GM18517 (cell line): Measurements from ENCODE around the gene SPATS2L.
A peak's percentile ranks its signal among the peaks of the same experiment; 100 is the strongest.

Experiments
- ATAC-seq: cut with Tn5 transposase; IDR thresholded peaks from one replicate; pipeline ENCODE4 v1.9.1; 2021; ENCODE audit warnings: mild to moderate bottlenecking, moderate library complexity; ENCODE audit not compliant: unreplicated experiment

The SPATS2L gene

DNA sequence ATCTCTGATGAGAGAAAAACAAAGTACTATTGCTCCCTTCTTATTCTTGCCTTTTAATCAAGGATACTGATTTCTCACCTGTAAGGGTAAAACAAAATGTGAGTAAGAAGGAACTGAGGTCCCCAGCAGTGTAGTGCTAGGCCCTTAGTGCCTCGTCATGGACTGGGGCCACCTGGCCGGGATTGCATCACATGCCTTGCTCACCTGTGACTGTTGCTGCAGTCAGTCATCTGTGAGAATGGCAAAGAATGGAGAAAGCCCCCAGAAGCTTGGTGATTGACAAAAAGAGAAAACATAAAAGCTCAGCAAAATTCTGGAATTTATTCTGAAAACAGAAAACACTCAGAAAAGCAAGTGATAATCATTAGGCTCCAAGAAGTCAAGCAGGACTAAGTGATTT is 63.4 kb downstream of the SPATS2L start:
- ATAC-seq, result no peak

DNA sequence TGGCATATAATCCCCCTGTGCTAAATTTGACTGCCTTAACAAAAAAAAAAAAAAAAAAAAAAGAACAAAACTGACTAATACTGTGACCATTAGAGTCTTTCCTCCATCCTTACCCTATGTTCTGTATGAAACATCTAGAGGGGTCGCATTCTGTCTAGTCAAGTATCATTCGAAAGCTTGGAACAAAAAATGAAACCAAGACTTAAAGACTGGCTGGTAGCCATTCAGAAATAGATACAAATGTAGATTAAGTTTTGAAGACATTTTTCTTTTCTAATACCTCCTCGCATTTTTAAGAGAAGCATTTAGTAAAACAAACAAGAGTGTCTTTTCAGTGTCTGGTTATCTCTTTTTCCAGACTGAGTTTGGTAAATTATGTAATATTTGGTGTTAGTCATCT is 66.7 kb downstream of the SPATS2L start:
- peak; percentile 42 for ATAC-seq

DNA sequence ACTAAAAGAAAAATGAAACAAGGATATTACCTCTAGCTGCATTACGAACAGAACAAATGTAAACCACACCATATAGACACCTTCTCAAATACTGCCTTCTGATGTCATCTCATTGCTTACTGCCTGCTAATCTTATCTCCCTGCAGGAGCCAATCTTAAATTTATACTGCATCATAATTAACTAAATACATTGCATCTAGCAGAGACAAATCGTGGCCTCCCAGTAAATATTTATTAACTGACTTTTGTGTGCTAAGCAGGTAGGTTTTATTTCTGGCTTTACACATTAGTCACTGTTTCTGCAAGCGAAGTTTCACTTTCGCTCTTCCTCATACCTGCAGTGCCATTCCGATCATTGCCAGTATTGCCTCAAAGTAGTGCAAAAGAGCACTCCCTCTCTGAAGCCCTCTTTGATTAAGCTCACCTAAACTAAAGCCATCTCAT is 67.5 kb downstream of the SPATS2L start:
- peak; percentile 97 for ATAC-seq

DNA sequence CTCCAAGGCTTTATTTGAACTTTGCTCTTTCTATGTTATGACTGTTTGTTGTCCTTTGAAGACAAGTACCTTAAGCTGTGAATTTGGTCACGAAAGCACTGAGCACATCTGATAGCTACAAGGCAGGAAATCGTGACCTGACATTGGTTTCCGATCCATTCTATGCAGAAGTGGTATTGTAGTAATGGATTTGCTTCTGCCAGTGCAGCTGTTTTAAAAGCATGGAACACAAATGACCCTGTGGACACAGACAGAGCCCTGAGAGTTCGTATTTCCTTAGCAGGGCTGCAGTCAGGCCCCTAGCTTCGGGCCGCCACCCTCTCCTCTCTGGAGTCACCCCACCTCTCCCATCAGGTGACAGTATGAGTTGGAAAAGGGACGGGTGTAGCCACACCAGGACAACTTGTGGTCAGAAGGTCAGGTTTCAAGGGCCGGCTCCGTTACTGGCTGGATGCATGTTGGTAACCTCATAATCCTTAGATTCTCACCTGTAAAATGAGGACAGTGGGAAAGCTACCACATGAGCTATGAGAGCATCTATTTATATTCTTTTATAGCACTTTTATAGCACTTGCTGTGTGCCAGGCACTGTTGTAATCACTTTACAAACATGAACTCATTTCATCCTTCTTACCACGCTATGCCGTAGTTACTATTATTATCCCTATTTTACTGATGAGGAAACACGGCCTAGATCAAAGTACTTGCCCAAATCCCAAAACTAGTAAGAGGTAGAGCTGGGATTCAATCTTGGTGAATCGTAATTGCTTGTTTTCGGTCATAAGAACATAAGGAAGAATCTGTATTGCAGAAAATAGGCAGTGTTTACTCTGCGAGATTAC is 70.2 kb downstream of the SPATS2L start:
- no peak for ATAC-seq

DNA sequence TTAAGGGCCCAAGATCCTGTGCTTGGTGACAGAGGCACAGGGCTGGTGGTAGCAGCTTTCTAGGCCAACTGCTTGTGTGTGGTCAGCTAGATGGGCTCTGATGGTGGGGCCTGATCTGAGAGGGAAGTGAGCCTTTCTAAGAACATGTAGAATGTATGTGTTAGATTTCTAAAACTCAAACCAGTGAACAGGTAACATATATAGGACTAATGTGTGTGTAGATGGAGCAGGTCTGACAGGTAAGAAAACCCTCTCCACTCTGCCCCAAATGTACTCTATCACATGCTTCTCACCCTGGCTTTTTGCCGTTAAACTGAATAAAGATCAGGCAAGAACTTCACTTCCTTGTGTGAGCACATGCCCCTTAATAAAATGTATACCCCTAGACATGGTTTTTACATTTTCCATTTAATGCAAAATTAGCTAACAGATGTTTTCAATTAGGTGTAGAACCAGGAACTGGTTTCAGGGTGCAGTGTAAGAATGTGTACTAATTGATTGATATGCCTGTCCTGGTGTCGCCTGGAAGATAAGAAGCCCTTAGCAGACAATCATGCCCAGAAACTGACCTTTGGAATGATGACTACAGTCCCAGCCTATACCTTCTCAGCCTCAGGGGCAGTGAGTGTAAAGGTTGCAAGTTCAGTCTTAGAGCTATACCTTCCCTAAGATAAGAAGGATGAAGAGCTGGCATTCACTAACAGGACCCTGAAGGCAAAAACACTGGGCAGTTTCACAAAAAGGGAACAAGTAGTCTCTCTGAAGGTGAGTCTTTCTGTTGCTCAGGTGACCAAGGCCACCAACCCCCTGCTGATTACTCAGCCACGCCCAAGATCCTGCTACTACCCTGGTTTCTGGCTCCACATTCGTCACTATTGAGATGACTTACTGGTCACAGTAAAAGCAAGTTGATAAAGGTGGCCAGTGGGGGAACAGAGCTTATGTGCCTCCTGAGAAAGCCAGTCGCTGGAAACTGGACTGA is 71.2 kb downstream of the SPATS2L start:
- ATAC-seq, result no peak

DNA sequence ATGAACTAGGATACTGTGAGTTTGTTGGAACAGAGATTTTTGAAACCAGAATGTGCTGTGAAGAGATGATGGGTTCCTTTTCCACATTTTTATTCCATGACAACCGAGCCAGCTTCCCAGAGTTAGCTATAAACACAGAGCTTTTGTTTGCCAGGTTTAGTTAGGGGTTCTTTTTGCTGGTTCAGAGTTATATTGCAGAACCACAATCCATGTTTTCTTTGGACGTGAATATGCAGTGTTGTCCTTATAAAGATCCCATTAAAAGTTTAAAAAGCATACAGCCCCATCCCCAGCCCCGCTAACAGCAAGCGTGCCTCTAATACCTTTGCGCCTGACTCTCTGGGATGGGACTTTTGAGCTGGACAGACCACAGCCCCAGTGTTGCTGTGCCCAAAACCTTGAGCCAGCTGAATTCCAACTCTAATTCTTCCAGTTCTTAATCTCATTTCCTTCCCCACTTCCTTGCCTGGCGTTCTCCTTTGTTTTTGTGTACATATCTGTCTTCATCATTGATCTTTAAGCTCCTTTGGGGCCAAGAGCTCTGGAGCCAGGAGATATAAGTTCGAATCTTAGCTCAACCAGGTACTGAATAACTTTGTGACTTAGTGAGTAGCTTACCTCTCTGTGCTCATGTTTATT is 72.3 kb downstream of the SPATS2L start:
- ATAC-seq, result no peak

DNA sequence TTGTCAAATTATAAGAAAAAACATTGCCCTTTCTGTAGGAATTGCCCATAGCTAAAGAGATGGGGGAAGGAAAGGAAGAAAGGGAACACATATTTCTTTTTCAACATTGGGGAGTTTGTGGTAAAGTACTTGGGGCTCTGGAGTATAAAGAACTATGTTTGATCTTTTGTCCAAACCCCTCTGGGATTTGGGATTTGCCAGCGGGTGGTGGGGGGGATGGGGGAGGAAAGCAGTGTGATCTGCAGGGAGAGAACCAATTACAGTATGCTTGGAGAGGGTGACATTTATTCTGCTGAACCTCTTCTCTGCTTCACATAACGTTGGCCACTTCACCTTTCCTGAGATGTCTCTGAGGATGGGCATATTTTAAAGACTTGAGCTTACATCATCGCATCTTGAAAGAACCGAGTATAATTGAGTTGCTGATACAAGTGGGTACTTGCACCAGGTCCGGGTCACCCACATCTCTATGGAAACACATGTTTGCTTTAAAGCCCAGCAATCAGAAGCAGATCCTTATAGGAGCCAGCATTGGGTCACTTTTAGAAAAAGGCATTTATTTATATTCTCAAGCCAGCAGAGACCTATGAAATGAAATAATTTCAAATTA is 73.1 kb downstream of the SPATS2L start:
- ATAC-seq, result no peak

DNA sequence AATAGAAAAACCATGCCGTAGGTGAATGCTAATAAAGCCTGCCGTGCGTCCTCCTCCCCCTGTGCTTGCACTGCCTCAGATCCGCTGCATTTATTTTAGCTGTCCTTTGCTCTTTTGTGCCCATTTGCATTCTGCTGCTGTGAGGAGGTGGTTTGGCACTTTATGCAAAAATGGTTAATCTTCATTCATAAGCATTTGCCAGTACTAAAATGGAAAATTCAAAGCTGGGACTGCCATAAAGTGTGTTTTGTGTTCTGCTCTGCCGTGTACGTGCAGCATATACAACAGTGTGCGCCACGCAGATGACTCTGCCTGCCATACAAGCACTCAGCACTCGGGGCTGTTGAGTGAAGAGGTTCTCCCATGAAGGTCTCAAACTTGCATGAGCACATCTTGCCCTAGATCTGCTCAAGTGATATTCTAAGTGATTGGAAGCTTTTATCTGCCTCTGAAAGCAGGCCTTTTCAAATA is 73.6 kb downstream of the SPATS2L start:
- no peak for ATAC-seq

DNA sequence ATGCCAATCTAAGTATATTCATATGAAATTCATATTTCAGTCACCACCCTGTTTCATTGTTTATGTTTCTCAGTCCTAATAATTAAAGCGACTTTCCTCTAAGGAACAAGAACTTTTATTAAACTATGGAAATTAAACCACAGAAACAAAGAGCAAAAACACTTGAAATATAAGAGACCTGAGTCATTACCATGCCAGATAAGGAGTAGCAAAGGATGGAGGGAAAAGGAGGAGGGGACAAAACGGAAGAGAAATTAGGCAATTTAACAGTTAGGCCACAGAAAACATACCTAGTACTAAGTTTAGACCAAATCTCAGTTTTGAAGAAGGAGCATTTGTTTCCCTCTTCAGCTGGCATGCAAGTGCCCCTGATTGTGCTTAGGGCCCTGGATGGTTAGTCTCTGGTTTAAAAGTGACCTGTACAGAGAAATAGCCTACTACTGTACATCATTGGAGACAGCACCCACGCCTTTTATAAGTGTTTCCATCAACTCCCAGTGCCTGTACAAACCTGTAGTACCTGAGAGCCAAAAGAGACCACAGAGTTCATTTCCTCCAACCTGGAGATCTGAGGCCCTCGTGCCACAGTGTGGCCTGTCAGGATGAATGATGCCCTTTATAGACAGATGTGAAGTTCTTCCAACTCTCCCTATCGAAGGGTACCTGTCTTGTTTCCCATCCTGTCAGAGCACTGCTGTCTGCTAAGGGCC is 74.5 kb downstream of the SPATS2L start:
- no peak for ATAC-seq

DNA sequence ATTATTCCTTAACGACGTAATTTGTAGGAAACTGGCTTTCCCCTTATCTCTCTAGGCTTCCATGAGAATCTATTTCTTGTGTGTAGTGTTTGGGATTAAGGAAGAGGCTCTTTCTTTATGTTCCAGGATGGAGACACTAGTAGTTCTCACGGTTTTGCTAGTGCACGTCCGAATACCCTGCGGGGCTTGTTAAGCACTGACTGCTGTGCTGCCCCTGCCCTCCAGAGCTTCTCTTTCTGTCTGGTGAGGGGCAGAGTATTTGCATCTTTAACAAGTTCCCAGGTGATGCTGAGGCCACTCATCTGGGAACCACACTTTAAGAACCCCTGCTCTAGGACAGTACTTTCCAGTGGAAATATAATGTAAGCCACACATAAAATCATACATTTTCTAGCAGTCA is 76.4 kb downstream of the SPATS2L start:
- no peak for ATAC-seq

DNA sequence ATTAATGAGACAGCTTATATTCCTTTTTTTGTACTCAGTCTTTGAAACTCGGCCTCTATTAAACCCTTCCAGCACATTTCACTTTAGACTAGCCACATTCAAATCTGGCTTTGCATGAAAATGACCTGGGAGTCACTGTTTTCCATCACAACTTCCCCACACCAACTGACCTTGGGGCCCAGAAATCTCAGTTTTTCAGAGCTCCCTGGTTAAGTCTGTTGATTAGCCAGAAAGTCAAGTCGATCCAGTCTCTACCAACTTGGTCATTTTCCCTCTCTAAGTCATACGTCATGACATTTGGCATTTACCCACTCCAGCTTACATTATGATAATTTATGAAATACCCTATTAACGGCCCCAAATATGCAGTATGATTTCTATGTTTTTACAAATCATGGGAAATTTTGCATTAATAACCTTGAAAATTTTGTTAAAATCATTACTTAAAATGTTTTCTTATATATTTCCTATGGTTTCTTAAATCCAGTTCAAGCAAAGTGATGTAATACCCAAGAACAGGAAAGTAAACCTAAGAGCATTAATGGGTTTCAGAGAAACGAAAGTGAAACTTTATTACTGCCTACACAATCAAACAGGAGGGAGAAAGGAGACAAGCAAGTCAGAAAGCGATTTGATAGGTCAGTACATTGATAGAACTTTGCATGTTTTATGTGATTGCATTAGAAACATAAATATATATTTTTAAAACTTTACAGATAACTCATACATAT is 77.1 kb downstream of the SPATS2L start:
- peak; percentile 79 for ATAC-seq

DNA sequence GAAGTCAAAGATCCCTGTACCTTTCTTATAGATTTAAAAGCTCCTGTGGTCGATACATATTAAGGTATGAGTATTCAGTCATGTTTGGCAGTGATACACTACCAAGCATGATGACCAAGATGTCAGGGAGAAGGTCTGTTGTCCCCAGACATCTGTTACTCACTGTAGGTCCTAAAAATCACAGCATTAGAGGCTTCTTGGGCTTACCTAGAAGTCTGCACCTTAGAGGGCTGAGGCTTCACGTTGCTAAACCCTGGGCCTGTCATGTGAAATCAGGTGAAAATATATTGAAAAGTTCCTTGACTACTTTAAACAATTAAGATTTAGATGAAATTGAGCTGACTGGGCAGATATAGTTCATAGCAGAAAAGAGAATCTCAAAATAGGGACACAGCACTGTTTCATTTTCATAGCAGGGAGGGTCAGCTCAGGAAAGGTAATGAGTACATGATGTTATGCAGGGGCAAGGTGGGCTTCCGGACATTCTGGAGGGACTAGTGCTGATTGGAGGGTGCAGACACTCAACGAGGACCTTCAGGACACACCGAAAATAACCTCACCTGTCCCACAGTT is 78.7 kb downstream of the SPATS2L start:
- ATAC-seq, result no peak

DNA sequence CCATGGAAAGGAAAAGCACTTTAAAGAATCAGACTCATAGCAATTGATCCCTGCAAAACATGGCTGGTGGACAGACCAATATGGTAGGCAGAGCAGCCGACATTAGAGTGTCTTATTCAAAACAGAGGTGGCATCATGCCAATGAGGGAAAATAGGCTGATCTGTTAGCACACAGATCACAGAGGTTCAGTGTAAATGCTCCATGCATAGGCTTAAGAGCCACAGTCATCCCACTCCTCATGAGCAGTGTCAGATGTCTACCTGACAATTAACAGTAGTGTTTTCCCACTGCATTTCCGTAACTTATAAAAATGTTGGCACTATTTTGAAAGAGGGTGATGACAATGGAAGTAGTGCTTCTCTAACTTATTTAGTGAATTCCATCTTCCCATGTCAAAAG is 86.7 kb downstream of the SPATS2L start:
- ATAC-seq, result no peak

DNA sequence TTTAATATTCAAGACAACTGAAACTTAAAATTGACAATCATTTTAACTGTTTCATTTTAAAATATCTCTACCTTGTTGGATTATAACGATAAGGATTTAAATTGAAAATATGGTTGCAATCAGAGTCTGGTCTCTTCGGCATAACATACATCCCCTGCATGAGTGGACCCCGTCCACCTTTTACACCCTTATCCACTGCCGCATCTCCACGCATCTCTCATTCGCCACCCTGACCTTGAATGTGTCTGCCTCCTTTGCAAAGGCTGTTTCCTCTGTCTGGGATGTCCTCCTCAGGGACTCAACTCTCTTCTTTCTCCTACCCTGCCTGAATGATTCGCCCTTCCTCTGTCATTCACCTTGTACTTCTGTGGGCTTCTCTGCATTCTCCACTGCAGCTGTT is 87.6 kb downstream of the SPATS2L start:
- no peak for ATAC-seq

DNA sequence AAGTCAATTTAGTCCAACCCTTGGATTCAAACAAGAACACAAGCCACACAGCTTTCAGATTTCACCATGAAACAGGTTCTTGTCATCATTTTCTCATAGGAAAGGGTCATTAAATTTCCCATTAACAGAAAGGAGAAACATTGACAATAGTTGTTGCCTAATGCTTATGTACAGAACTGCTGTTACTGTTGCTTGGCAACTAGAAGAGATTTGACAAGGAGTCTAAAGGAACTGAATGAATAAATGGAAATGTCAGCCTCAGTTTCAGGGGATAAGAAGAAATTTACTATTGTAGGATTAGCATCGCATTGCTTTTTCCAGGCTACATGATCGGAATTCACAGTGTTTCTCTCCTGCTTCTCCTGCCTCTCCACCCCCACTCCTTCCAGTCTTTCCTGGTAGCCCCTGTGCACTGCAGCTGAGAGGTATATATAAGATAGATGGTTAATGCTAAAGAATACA is 90.3 kb downstream of the SPATS2L start:
- ATAC-seq, result no peak

DNA sequence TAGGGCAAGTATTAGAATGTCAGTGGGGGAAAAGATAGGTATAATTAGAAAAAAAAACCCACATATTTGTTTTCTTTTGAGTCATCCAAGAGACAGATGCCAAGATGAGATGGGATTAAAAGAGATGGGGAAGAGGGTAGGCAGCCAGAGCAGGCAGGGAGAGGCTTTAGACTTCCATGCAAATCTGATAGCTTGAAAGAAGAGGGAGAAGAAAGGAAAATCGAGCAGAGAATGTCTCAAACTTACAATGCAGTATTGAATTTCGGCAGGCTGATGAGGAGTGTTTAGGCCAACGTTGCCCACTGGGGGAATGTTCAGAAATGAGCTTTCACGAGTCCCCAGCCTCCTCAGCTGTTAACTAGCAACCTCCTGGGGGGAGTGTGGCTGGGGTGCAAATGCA is 91.3 kb downstream of the SPATS2L start:
- no peak for ATAC-seq

DNA sequence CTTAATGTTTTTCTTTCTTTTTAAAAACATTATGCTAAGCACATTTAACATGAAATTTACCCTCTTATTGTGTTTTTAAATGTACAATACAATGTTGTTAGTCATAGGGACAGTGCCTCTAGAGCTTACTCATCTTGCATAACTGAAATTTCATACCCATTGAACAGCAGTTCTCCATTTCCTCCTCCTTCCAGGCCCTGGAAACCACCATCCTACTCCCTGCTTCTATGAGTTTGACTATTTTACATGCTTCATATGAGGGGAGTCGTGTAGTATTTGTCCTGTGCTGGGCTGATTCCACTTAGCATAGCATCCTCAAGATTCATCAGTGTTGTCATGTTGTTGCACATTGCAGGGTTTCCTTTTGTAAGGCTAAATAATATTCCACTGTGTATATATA is 92.6 kb downstream of the SPATS2L start:
- ATAC-seq, result no peak

DNA sequence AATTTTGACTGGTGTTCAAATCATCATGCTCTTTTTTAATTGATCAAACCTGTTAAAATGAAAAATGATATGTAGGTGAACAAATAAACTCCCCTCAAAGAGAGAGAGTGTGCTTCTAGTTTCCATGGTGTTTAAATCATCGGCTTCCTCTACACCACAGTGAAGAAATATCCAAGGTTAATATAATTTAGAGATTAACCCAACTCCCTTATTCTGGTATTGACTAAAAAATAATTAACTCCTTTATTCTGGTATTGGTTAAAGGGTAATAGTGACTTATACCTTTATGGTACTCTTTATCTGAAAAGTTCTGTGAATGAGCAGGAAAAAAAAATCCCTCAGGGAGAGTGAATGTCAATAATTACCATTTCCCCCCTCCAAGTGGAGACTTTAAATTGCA is 93.1 kb downstream of the SPATS2L start:
- no peak for ATAC-seq

DNA sequence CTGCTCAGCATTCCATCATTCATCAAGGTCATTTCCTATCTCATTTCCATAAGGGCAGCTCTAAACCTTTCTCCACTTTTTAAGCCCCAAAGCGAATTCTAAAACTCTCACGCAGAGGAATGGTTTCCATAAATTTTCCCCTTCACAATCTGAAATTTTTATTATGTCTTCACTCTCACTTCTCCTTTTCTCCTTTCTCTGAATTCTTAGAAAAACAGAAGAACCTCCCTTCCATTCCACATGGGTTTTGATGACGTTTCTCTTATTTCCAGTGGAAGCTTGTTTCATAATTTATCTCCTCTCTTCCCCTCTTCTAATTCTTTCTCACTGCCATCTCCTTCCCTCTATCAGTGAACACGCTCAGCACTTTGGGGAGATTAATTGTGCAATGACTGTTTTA is 97.3 kb downstream of the SPATS2L start:
- no peak for ATAC-seq
